Suprapubic skin (tissue), 4 donors: Measurements from ENCODE around the gene ERCC4. TPM values are rescaled to one million over a fixed set of nuclear protein-coding genes. Genes with fewer than 3 reads are reported as not detected.

Experiments used
- DNase-seq, 2 donors: peaks; one replicate each; pipeline ENCODE4 v3.0.0-alpha.2; 2019; ENCODE audit warnings: low spot score in 2 of 2
- H3K27ac ChIP-seq: fragments of 200-600 bp; sonication (generic); one replicate; pipeline ENCODE4 v1.5.1; 2019
- H3K27me3 ChIP-seq: fragments of 200-600 bp; sonication (generic); one replicate; pipeline ENCODE4 v1.5.1; 2019
- H3K36me3 ChIP-seq: fragments of 200-600 bp; sonication (generic); one replicate; pipeline ENCODE4 v1.5.1; 2019
- H3K4me1 ChIP-seq: fragments of 200-600 bp; sonication (generic); one replicate; pipeline ENCODE4 v1.5.1; 2019
- H3K4me3 ChIP-seq: fragments of 200-600 bp; sonication (generic); one replicate; pipeline ENCODE4 v1.5.1; 2019; ENCODE audit warnings: mild to moderate bottlenecking
- H3K9me3 ChIP-seq: fragments of 200-600 bp; sonication (generic); one replicate; pipeline ENCODE4 v1.5.1; 2019
- EP300 ChIP-seq: sonication (generic); formaldehyde crosslinking; IDR thresholded peaks from one replicate; pipeline ENCODE4 v1.6.1; 2017; ENCODE audit warnings: antibody characterized with exemption
- POLR2A ChIP-seq, 2 donors: fragments of 450-650 bp; IDR thresholded peaks; one replicate each; pipeline ENCODE4 v1.6.1; 2017; ENCODE audit warnings: antibody characterized with exemption in 2 of 2, mild to moderate bottlenecking in 2 of 2, moderate library complexity in 2 of 2
- POLR2AphosphoS5 ChIP-seq, 3 donors: sonication (generic); formaldehyde crosslinking; IDR thresholded peaks; one replicate each; pipeline ENCODE4 v1.6.1; 2017; ENCODE audit warnings: antibody characterized with exemption in 3 of 3
- WGBS: methylation state at CpG from one replicate; pipeline ENCODE4 v1.1.5; 2018; 5-methylcytosine and 5-hydroxymethylcytosine counted together
- total RNA-seq, 4 donors: library from RNA; depleted of rRNA; stranded (reverse); fragments of >200 nt; gene quantifications; one replicate each; pipeline ENCODE4 v1.1.0, GENCODE V29; 2016
- TF ChIP-seq, protein P1 (sequence below), 2 donors: fragments of 200-600 bp in 1 of 2; fragments of 450-650 bp in 1 of 2; sonication (generic) in 1 of 2; IDR thresholded peaks; one replicate each; pipeline ENCODE4 v1.5.1; 2016 to 2019; ENCODE audit warnings: antibody characterized with exemption in 2 of 2, mild to moderate bottlenecking in 1 of 2, moderate library complexity in 1 of 2

The ERCC4 gene
- total RNA-seq, 4 donors from 2014 or later, result 4.3 to 6.0 (median 5.2) TPM

- Histone ChIP-seq H3K4me1 (no peaks in the 10 kb centered on the region), H3K27me3 (no peaks in the 10 kb centered on the region), H3K9me3 (no peaks in the 10 kb centered on the region), H3K27ac (no peak overlapping the region), H3K4me3 (no peak overlapping the region), H3K36me3 (peaks cover 22% of the 10 kb centered on the region)
- 67% methylated on average over 4 of the region's 4 CpGs for WGBS
- TF ChIP-seq, protein P1, sequence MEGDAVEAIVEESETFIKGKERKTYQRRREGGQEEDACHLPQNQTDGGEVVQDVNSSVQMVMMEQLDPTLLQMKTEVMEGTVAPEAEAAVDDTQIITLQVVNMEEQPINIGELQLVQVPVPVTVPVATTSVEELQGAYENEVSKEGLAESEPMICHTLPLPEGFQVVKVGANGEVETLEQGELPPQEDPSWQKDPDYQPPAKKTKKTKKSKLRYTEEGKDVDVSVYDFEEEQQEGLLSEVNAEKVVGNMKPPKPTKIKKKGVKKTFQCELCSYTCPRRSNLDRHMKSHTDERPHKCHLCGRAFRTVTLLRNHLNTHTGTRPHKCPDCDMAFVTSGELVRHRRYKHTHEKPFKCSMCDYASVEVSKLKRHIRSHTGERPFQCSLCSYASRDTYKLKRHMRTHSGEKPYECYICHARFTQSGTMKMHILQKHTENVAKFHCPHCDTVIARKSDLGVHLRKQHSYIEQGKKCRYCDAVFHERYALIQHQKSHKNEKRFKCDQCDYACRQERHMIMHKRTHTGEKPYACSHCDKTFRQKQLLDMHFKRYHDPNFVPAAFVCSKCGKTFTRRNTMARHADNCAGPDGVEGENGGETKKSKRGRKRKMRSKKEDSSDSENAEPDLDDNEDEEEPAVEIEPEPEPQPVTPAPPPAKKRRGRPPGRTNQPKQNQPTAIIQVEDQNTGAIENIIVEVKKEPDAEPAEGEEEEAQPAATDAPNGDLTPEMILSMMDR (IDR thresholded peaks at IDR 0.05), result no peak
- no peak for TF ChIP-seq POLR2A (IDR thresholded peaks at IDR 0.05)
- TF ChIP-seq EP300, result no peak
- TF ChIP-seq POLR2AphosphoS5 (IDR thresholded peaks at IDR 0.05), result no peak
- DNase-seq, result no peak
Observed at GRCh38 chr16:13926464-13926863, 6.5 kb downstream of the ERCC4 start.

GRCh38 chr16:13926891-13927290 is 6.9 kb downstream of the ERCC4 start:
- Histone ChIP-seq H3K36me3 (peaks cover 24% of the 10 kb centered on the region), H3K9me3 (no peaks in the 10 kb centered on the region), H3K27ac (no peak overlapping the region), H3K4me3 (no peak overlapping the region), H3K4me1 (no peaks in the 10 kb centered on the region), H3K27me3 (no peaks in the 10 kb centered on the region)
- TF ChIP-seq POLR2AphosphoS5 (IDR thresholded peaks at IDR 0.05), result no peak
- TF ChIP-seq EP300, result no peak
- no peak for TF ChIP-seq POLR2A (IDR thresholded peaks at IDR 0.05)
- TF ChIP-seq, protein P1 (IDR thresholded peaks at IDR 0.05), result no peak
- WGBS, result 86% methylated on average over 2 of the region's 2 CpGs
- DNase-seq, result no peak

DNA sequence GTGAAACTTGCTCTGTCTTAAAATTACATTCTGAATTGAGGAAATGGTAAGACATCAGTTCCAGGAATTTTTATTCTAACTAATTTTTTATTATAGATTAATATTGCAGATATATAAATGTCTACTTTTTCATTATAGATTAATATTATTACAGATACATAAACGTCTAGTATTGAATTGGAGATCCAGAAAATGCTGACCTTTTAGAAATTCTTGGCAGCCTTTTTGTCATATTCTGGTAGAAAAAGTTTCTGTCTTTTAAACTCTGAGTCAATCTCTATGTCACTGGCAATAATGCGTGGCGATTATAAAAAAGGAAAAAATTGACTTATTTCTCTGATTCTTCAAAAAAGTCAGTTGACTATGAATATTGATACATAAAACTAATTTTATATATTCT is 8.7 kb downstream of the ERCC4 start:
- H3K4me3 ChIP-seq, result no peak overlapping the region

GRCh38 chr16:13931845-13932244 is 11.9 kb downstream of the ERCC4 start:
- TF ChIP-seq, protein P1 (IDR thresholded peaks at IDR 0.05), result no peak
- H3K27me3 ChIP-seq, result no peaks in the 10 kb centered on the region
- DNase-seq, result no peak
- H3K27ac ChIP-seq, result no peak overlapping the region
- H3K4me3 ChIP-seq, result no peak overlapping the region
- no peaks in the 10 kb centered on the region for H3K9me3 ChIP-seq
- whole genome bisulfite sequencing, result 75% methylated on average over 10 of the region's 10 CpGs
- no peaks in the 10 kb centered on the region for H3K4me1 ChIP-seq
- peaks cover 29% of the 10 kb centered on the region for H3K36me3 ChIP-seq

More for the DNA sequence above, 8.7 kb downstream of the ERCC4 start:
- Histone ChIP-seq H3K4me1 (no peaks in the 10 kb centered on the region), H3K27ac (no peak overlapping the region), H3K9me3 (no peaks in the 10 kb centered on the region), H3K27me3 (no peaks in the 10 kb centered on the region), H3K36me3 (peaks cover 26% of the 10 kb centered on the region)
- no peak for DNase-seq
- 83% methylated on average over 3 of the region's 3 CpGs for WGBS
- TF ChIP-seq EP300 (no peak), POLR2AphosphoS5 (IDR thresholded peaks at IDR 0.05) (no peak), POLR2A (IDR thresholded peaks at IDR 0.05) (no peak)
- TF ChIP-seq, protein P1 (IDR thresholded peaks at IDR 0.05), result no peak

DNA sequence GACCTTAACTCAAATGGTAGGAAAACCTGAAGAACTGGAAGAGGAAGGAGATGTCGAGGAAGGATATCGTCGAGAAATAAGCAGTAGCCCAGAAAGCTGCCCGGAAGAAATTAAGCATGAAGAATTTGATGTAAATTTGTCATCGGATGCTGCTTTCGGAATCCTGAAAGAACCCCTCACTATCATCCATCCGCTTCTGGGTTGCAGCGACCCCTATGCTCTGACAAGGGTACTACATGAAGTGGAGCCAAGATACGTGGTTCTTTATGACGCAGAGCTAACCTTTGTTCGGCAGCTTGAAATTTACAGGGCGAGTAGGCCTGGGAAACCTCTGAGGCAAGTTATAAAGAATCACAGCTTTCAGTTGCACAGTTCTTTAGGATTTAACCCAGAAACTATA is 15.5 kb downstream of the ERCC4 start:
- WGBS, result 84% methylated on average over 12 of the region's 12 CpGs
- no peak for DNase-seq
- H3K27me3 ChIP-seq, result no peaks in the 10 kb centered on the region
- H3K27ac ChIP-seq, result no peak overlapping the region
- TF ChIP-seq, protein P1 (IDR thresholded peaks at IDR 0.05), result peak in 1 of 2 donors; percentile 13
- no peak for TF ChIP-seq EP300
- no peak overlapping the region for H3K4me3 ChIP-seq
- H3K9me3 ChIP-seq, result no peaks in the 10 kb centered on the region
- H3K36me3 ChIP-seq, result peaks cover 29% of the 10 kb centered on the region
- no peaks in the 10 kb centered on the region for H3K4me1 ChIP-seq
